Fibroblast of lung (primary cell): ENCODE measurements around the gene IZUMO2. TPM values are rescaled to one million over a fixed set of nuclear protein-coding genes. Genes with fewer than 3 reads are reported as not detected.

ENCODE experiments used
- DNase-seq, 2 donors: peaks; one replicate each; pipeline versions ENCODE4 v3.0.0 to v3.0.0-alpha.2; 2010; ENCODE audit warnings: low read depth in 2 of 2
- H2AFZ ChIP-seq: 2 replicates; pipeline ENCODE4 v1.5.1; 2012; ENCODE audit warnings: low read length, control low read depth, inconsistent platforms
- H3K27ac ChIP-seq: 2 replicates; pipeline ENCODE4 v1.5.1; 2011; ENCODE audit warnings: low read length, control low read depth; ENCODE audit not compliant: insufficient read depth
- H3K27me3 ChIP-seq: 2 replicates; pipeline ENCODE4 v1.5.1; 2011; ENCODE audit warnings: mild to moderate bottlenecking, low read length; ENCODE audit not compliant: control insufficient read depth, insufficient read depth
- H3K36me3 ChIP-seq: 2 replicates; pipeline ENCODE4 v1.5.1; 2011; ENCODE audit warnings: low read length; ENCODE audit not compliant: control insufficient read depth, insufficient read depth
- H3K4me1 ChIP-seq: 2 replicates; pipeline ENCODE4 v1.5.1; 2011; ENCODE audit warnings: low read length; ENCODE audit not compliant: control insufficient read depth, insufficient read depth; ENCODE audit errors: extremely low read depth
- H3K4me2 ChIP-seq: 2 replicates; pipeline ENCODE4 v1.5.1; 2011; ENCODE audit warnings: low read length, control low read depth; ENCODE audit not compliant: insufficient read depth; ENCODE audit errors: extremely low read depth
- H3K4me3 ChIP-seq, 4 experiments: fragments of 200-600 bp in 1 of 4; sonication (generic) in 1 of 4; replicated peaks in 1 of 4; 2 replicates each; pipeline ENCODE4 v1.5.1; 2011 to 2016; ENCODE audit warnings: low read length in 4 of 4, low read depth in 3 of 4, mild to moderate bottlenecking in 3 of 4, control low read depth in 2 of 4, inconsistent platforms in 1 of 4, mixed read lengths in 1 of 4; ENCODE audit not compliant: insufficient read depth in 1 of 4; ENCODE audit errors: control extremely low read depth in 1 of 4
- H3K79me2 ChIP-seq: 2 replicates; pipeline ENCODE4 v1.5.1; 2012; ENCODE audit warnings: mild to moderate bottlenecking, low read length, inconsistent platforms; ENCODE audit not compliant: control insufficient read depth, insufficient read depth
- H3K9ac ChIP-seq: 2 replicates; pipeline ENCODE4 v1.5.1; 2011; ENCODE audit warnings: mild to moderate bottlenecking, low read length, control low read depth; ENCODE audit not compliant: insufficient read depth
- H3K9me3 ChIP-seq: 2 replicates; pipeline ENCODE4 v1.5.1; 2012; ENCODE audit warnings: low read depth, low read length; ENCODE audit not compliant: control insufficient read depth, insufficient read depth
- H4K20me1 ChIP-seq: 2 replicates; pipeline ENCODE4 v1.5.1; 2011; ENCODE audit warnings: low read length; ENCODE audit not compliant: control insufficient read depth, insufficient read depth; ENCODE audit errors: extremely low read depth
- EZH2 ChIP-seq: IDR thresholded peaks from 2 replicates; pipeline ENCODE4 v1.5.1; 2012; ENCODE audit warnings: low read length, control low read depth, mild to moderate bottlenecking; ENCODE audit errors: missing control alignments
- polyA plus RNA-seq, 2 donors: library from polyadenylated mRNA; depleted of rRNA in 1 of 2; stranded (reverse) in 1 of 2; unstranded in 1 of 2; fragments of >200 nt; gene quantifications; 2 replicates each; pipeline ENCODE4 v1.2.1, GENCODE V29; 2011 to 2012; ENCODE audit warnings: missing spikeins in 1 of 2
- total RNA-seq: library from RNA; depleted of rRNA; stranded (reverse); fragments of >200 nt; gene quantifications from 2 replicates; pipeline ENCODE4 v1.2.1, GENCODE V29; 2014
- TF ChIP-seq, protein P1 (sequence below), 2 donors: IDR thresholded peaks in 1 of 2; conservative IDR thresholded peaks in 1 of 2; 1 replicate in 1 of 2; 2 replicates in 1 of 2; pipeline ENCODE4 v1.5.1; 2011 to 2012; ENCODE audit warnings: low read length in 2 of 2, control low read depth in 1 of 2, inconsistent platforms in 1 of 2, low read depth in 1 of 2, mild to moderate bottlenecking in 1 of 2

IZUMO2 gene
- total and polyA plus RNA-seq, 2 donors (not counting 1 experiment from before 2014, with no cell fraction given) = not detected

DNA sequence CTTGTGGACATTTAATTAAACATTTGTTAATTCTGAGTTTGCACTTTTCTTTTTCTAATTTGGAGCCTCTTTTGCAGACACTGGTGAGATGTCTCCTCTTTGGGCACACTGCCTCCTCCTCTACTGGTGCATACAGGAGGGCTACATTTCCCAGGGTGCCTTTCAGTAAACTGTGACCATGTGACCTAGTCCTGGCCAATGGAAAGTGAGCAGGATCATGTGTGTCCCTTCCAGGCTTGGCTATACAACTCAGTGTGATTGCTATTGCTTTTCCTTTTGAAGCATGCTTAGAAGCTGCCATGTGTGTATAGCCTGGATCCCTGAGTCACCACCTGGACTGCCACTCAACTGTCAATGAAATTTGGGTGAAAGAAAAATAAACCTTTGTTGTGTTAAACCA lies 4.5 kb downstream of the IZUMO2 start:
- no peaks in the 10 kb centered on the region for H4K20me1 ChIP-seq
- TF ChIP-seq, protein P1, sequence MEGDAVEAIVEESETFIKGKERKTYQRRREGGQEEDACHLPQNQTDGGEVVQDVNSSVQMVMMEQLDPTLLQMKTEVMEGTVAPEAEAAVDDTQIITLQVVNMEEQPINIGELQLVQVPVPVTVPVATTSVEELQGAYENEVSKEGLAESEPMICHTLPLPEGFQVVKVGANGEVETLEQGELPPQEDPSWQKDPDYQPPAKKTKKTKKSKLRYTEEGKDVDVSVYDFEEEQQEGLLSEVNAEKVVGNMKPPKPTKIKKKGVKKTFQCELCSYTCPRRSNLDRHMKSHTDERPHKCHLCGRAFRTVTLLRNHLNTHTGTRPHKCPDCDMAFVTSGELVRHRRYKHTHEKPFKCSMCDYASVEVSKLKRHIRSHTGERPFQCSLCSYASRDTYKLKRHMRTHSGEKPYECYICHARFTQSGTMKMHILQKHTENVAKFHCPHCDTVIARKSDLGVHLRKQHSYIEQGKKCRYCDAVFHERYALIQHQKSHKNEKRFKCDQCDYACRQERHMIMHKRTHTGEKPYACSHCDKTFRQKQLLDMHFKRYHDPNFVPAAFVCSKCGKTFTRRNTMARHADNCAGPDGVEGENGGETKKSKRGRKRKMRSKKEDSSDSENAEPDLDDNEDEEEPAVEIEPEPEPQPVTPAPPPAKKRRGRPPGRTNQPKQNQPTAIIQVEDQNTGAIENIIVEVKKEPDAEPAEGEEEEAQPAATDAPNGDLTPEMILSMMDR (conservative IDR thresholded peaks at IDR 0.05 in 1 of 2, IDR thresholded peaks at IDR 0.05 in 1 of 2; ENCODE audit: low read depth in 1 of 2, low read length in 2 of 2) = no peak
- DNase-seq = no peak
- H3K79me2 ChIP-seq = no peaks in the 10 kb centered on the region
- H3K4me1 ChIP-seq = no peaks in the 10 kb centered on the region
- no peaks in the 10 kb centered on the region for H3K36me3 ChIP-seq
- H3K4me3 ChIP-seq = no peak overlapping the region
- H3K9ac ChIP-seq = no peak overlapping the region
- H3K9me3 ChIP-seq = no peaks in the 10 kb centered on the region
- no peaks in the 10 kb centered on the region for H3K27me3 ChIP-seq
- no peak overlapping the region for H3K4me2 ChIP-seq
- no peak overlapping the region for H2AFZ ChIP-seq
- H3K27ac ChIP-seq = no peak overlapping the region

DNA sequence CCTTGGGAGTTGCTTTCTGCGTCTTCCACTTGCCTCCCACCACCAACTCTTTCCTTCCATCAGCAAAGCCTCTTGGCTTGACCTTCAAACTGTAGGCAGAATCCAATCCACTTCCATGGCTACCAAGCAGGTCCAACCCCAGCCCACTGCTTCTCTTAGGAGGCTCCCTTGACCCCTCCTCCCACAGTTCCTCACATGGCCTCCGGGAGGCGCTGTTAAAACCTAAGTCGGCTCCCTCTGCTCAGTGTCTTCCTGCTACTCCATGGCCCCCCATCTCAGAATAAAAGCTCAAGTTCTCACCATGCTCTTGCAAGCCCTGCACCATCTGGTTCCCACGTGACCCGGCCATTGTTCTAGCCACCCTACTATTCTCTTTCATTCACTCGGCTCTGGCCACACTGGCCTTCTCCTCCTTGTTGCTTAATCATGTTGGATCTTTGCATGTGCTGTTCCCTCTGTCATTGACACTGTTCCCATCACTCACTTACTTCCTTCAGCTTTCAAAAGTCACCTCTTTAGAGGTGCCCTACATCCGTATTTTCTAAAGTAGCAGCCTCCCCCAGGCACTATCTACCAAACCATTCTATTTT lies 7.5 kb downstream of the IZUMO2 start:
- no peak overlapping the region for H3K4me3 ChIP-seq
- no peaks in the 10 kb centered on the region for H3K79me2 ChIP-seq
- no peaks in the 10 kb centered on the region for H4K20me1 ChIP-seq
- H3K4me2 ChIP-seq = no peak overlapping the region
- H3K9ac ChIP-seq = no peak overlapping the region
- no peak overlapping the region for H3K27ac ChIP-seq
- H3K27me3 ChIP-seq = no peaks in the 10 kb centered on the region
- H3K9me3 ChIP-seq = no peaks in the 10 kb centered on the region
- H2AFZ ChIP-seq = no peak overlapping the region
- no peaks in the 10 kb centered on the region for H3K4me1 ChIP-seq
- H3K36me3 ChIP-seq = no peaks in the 10 kb centered on the region
- DNase-seq = no peak
- TF ChIP-seq EZH2 = no peak
- TF ChIP-seq, protein P1 (conservative IDR thresholded peaks at IDR 0.05 in 1 of 2, IDR thresholded peaks at IDR 0.05 in 1 of 2; ENCODE audit: low read depth in 1 of 2, low read length in 2 of 2) = peak in 1 of 2 donors; percentile 8

DNA sequence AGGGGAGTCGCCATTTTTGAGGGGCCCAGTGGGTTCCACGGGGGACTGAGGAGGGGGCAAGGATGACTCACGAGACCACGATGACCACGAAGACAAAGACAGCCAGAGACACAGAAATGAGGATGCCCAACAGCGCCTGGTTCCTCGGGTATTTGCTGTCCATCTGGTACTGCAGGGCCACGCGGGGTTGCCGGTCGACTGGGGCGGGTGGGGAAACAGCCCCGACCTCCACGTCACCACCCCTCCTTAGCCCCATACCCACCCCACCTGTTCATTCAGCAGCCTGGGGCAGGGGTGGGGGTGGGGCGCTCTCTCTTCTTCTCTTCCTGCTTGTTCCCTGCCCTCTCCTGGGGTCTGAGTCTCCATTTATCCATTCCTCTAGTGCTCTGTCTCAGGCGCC lies 8.6 kb downstream of the IZUMO2 start:
- no peak overlapping the region for H3K9ac ChIP-seq
- no peak for DNase-seq
- H3K79me2 ChIP-seq = no peaks in the 10 kb centered on the region
- H2AFZ ChIP-seq = no peak overlapping the region
- no peak overlapping the region for H3K4me2 ChIP-seq
- H3K27ac ChIP-seq = no peak overlapping the region
- H4K20me1 ChIP-seq = no peaks in the 10 kb centered on the region
- TF ChIP-seq, protein P1 (conservative IDR thresholded peaks at IDR 0.05 in 1 of 2, IDR thresholded peaks at IDR 0.05 in 1 of 2; ENCODE audit: low read depth in 1 of 2, low read length in 2 of 2) = no peak
- TF ChIP-seq EZH2 = no peak
- no peaks in the 10 kb centered on the region for H3K27me3 ChIP-seq
- H3K4me3 ChIP-seq = no peak overlapping the region
- no peaks in the 10 kb centered on the region for H3K36me3 ChIP-seq
- H3K9me3 ChIP-seq = no peaks in the 10 kb centered on the region
- H3K4me1 ChIP-seq = no peaks in the 10 kb centered on the region
